ENCODE data around the gene APOA1.

DNA sequence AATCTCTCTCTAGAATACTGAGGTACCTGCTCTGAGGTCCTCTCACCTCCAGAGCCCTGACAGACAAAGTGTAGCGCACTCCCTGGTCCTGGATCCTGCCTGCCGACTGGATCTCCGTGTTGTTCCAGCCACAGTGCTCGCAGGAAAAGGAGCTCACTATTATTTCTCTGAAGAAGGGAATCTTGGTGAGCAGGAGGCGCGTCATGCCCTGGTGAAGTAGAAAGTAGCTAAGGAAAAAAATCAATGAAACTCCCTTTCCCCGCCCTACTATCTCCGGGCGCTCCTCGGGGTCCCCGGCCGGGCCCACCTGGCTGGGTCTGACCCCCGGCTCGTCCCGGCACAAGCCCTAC is 50.0 kb downstream of the APOA1 start:
- TF ChIP-seq TAF1 (IDR thresholded peaks at IDR 0.05; ENCODE audit: borderline replicate concordance, insufficient read depth, low read length) (no peak), SIN3A (IDR thresholded peaks at IDR 0.05; ENCODE audit: borderline replicate concordance, insufficient read depth, low read length) (no peak), POLR2AphosphoS5 (IDR thresholded peaks at IDR 0.05; ENCODE audit: low read depth, low read length) (no peak), FOXP2 (optimal IDR thresholded peaks at IDR 0.05; ENCODE audit: borderline replicate concordance, extremely low read depth, extremely low read length, insufficient read depth) (no peak)
- TF ChIP-seq, protein P1, sequence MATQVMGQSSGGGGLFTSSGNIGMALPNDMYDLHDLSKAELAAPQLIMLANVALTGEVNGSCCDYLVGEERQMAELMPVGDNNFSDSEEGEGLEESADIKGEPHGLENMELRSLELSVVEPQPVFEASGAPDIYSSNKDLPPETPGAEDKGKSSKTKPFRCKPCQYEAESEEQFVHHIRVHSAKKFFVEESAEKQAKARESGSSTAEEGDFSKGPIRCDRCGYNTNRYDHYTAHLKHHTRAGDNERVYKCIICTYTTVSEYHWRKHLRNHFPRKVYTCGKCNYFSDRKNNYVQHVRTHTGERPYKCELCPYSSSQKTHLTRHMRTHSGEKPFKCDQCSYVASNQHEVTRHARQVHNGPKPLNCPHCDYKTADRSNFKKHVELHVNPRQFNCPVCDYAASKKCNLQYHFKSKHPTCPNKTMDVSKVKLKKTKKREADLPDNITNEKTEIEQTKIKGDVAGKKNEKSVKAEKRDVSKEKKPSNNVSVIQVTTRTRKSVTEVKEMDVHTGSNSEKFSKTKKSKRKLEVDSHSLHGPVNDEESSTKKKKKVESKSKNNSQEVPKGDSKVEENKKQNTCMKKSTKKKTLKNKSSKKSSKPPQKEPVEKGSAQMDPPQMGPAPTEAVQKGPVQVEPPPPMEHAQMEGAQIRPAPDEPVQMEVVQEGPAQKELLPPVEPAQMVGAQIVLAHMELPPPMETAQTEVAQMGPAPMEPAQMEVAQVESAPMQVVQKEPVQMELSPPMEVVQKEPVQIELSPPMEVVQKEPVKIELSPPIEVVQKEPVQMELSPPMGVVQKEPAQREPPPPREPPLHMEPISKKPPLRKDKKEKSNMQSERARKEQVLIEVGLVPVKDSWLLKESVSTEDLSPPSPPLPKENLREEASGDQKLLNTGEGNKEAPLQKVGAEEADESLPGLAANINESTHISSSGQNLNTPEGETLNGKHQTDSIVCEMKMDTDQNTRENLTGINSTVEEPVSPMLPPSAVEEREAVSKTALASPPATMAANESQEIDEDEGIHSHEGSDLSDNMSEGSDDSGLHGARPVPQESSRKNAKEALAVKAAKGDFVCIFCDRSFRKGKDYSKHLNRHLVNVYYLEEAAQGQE (IDR thresholded peaks at IDR 0.05; ENCODE audit: insufficient read depth in 1 of 2, low read depth in 2 of 2, low read length in 2 of 2), result no peak

Data from PFSK-1 (cell line).